Loucy (cell line): ENCODE measurements around the gene COL10A1.

Experiments
- H2AFZ ChIP-seq: fragments of 200-600 bp; sonication (generic); 2 replicates; pipeline ENCODE4 v1.6.0; 2016; ENCODE audit warnings: antibody characterized with exemption, mild to moderate bottlenecking, low read length, moderate library complexity
- H3F3A ChIP-seq: fragments of 200-600 bp; 2 replicates; pipeline ENCODE4 v1.6.0; 2016; ENCODE audit warnings: antibody characterized with exemption, low read depth, mild to moderate bottlenecking
- H3K27me3 ChIP-seq: fragments of 200-600 bp; sonication (generic); 2 replicates; pipeline ENCODE4 v1.6.1; 2014; ENCODE audit warnings: low read length, mild to moderate bottlenecking; ENCODE audit not compliant: insufficient read depth, poor library complexity, severe bottlenecking
- H3K36me3 ChIP-seq: fragments of 200-600 bp; sonication (generic); 2 replicates; pipeline ENCODE4 v1.6.1; 2016; ENCODE audit warnings: low read length; ENCODE audit not compliant: insufficient read depth
- H3K4me1 ChIP-seq: fragments of 200-600 bp; sonication (generic); 2 replicates; pipeline ENCODE4 v1.5.1; 2014; ENCODE audit warnings: low read length, mild to moderate bottlenecking; ENCODE audit not compliant: insufficient read depth, poor library complexity, severe bottlenecking
- H3K4me2 ChIP-seq: fragments of 200-600 bp; sonication (generic); 2 replicates; pipeline ENCODE4 v1.6.0; 2014; ENCODE audit warnings: antibody characterized with exemption, low read length, low read depth, mild to moderate bottlenecking; ENCODE audit not compliant: poor library complexity, severe bottlenecking
- H3K4me3 ChIP-seq: fragments of 200-600 bp; sonication (generic); 2 replicates; pipeline ENCODE4 v1.5.1; 2014; ENCODE audit warnings: low read length, mild to moderate bottlenecking, mixed read lengths; ENCODE audit not compliant: poor library complexity, severe bottlenecking
- H3K79me2 ChIP-seq: fragments of 200-600 bp; sonication (generic); 2 replicates; pipeline ENCODE4 v1.6.1; 2014; ENCODE audit warnings: low read length; ENCODE audit not compliant: insufficient read depth
- H3K9ac ChIP-seq: fragments of 200-600 bp; sonication (generic); 2 replicates; pipeline ENCODE4 v1.6.0; 2014; ENCODE audit warnings: mild to moderate bottlenecking, low read depth, low read length, moderate library complexity; ENCODE audit not compliant: poor library complexity, severe bottlenecking
- H3K9me2 ChIP-seq: fragments of 200-600 bp; sonication (generic); replicated peaks from 2 replicates; pipeline ENCODE4 v1.6.1; 2016; ENCODE audit warnings: low read depth, low read length, mixed read lengths
- H3K9me3 ChIP-seq: fragments of 200-600 bp; sonication (generic); 2 replicates; pipeline ENCODE4 v1.6.1; 2014; ENCODE audit warnings: mild to moderate bottlenecking, antibody characterized with exemption, low read length, low read depth; ENCODE audit not compliant: insufficient read depth
- H4K20me1 ChIP-seq: fragments of 200-600 bp; sonication (generic); 2 replicates; pipeline ENCODE4 v1.6.0; 2014; ENCODE audit warnings: antibody characterized with exemption, low read length, mild to moderate bottlenecking; ENCODE audit not compliant: insufficient read depth, poor library complexity, severe bottlenecking
- CTCF ChIP-seq: fragments of 200-600 bp; sonication (generic); conservative IDR thresholded peaks from 2 replicates; pipeline ENCODE4 v1.5.1; 2014; ENCODE audit warnings: mild to moderate bottlenecking, antibody characterized with exemption, low read length
- EZH2phosphoT487 ChIP-seq: fragments of 200-600 bp; IDR thresholded peaks from 2 replicates; pipeline ENCODE4 v1.6.1; 2018; ENCODE audit warnings: antibody characterized with exemption, mild to moderate bottlenecking, moderate library complexity, borderline replicate concordance

COL10A1 gene

GRCh38 chr6:116104636-116105035 lies 21.3 kb downstream of the COL10A1 start:
- Histone ChIP-seq H3K4me3 (no peak overlapping the region), H3K4me1 (peaks cover 38% of the 10 kb centered on the region), H3K36me3 (0 out of 2 replicates have a peak, but pooled peaks cover 4% of the 10 kb centered on the region), H4K20me1 (no peaks in the 10 kb centered on the region), H2AFZ (no peak overlapping the region), H3K4me2 (peak overlapping the region; percentile 22), H3K9ac (no peak overlapping the region), H3K27me3 (no peaks in the 10 kb centered on the region), H3F3A (no peaks in the 10 kb centered on the region), H3K79me2 (no peaks in the 10 kb centered on the region), H3K9me2 (no peaks in the 10 kb centered on the region), H3K9me3 (no peaks in the 10 kb centered on the region)
- TF ChIP-seq EZH2phosphoT487 (no peak), CTCF (no peak)

- Histone ChIP-seq H4K20me1 (no peaks in the 10 kb centered on the region), H3K4me1 (peaks cover 45% of the 10 kb centered on the region), H3K9ac (no peak overlapping the region), H3K27me3 (no peaks in the 10 kb centered on the region), H2AFZ (no peak overlapping the region), H3K9me3 (no peaks in the 10 kb centered on the region), H3K36me3 (no peaks in the 10 kb centered on the region), H3K79me2 (no peaks in the 10 kb centered on the region), H3K4me2 (peak overlapping the region; percentile 98), H3K9me2 (no peaks in the 10 kb centered on the region), H3F3A (no peaks in the 10 kb centered on the region), H3K4me3 (peak overlapping the region; percentile 86)
- TF ChIP-seq EZH2phosphoT487, result no peak
- TF ChIP-seq CTCF, result no peak
Observed at GRCh38 chr6:116102873-116103272, 23.1 kb downstream of the COL10A1 start.

DNA sequence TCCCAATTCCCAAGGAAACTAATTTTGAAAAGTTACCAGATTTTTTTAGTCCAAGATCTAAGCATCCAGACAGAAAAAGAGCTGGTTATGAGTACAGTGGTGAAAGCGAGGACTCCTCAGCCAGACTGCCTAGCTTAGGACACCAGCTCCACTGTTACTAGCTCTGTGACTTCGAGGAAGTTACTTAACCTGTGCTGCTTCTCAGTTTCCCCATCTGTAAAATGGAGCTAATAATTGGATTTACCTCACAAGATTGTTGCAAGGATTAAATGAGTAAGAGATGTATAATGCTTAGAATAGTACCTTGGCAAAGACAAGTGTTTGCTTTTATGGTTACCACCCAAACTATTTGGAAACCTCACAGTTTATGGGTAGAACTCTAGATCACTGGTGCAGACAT lies 24.1 kb downstream of the COL10A1 start:
- H3K9me2 ChIP-seq, result no peaks in the 10 kb centered on the region
- H3K4me1 ChIP-seq, result peaks cover 45% of the 10 kb centered on the region
- TF ChIP-seq EZH2phosphoT487 (no peak), CTCF (no peak)
- no peaks in the 10 kb centered on the region for H3K9me3 ChIP-seq
- peak overlapping the region; percentile 98 for H3K4me2 ChIP-seq
- no peaks in the 10 kb centered on the region for H3K79me2 ChIP-seq
- H3F3A ChIP-seq, result no peaks in the 10 kb centered on the region
- peak overlapping the region; percentile 78 for H3K9ac ChIP-seq
- H3K36me3 ChIP-seq, result no peaks in the 10 kb centered on the region
- H3K27me3 ChIP-seq, result no peaks in the 10 kb centered on the region
- peak overlapping the region; percentile 86 for H3K4me3 ChIP-seq
- peak overlapping the region; percentile 97 for H2AFZ ChIP-seq
- no peaks in the 10 kb centered on the region for H4K20me1 ChIP-seq
